ENCODE results near the gene SLC18A2.

DNA sequence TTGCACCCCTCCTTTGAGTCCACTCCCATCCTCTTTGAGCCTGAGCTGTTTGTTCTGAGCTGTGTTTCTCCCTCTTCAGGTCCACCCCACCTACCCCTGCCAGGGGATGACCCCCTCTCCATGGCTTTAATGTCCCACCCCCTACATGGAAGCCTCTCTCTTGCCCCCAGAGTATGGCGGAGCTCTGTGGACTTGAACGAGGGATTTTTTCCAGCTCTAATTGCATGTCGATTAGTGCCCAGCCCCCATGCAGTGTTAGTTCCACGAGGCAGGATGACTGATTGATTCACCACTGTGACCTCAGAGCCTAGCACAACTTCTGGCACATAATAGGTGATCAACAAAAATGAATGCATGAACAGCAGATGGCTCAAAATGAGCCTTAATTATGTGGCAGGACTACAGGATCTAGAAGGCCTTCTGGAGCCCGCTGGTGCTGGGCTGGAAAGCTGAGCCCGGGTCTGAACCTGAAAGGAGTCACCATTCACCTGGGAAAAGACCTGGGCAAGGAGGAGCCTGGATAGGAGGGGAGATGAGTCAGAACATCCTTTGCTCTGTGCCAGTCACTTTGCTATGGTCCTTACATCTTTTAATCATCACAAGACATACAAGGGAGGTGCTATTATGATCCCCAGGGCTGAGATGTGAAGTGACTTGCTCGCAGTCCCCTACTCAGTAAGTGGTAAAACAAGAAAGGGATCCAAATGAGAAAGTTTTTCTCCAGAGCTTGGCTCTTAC lies 17.1 kb upstream of the SLC18A2 start:
- TF ChIP-seq EZH2 (IDR thresholded peaks at IDR 0.05; ENCODE audit: insufficient read depth, poor library complexity, severe bottlenecking) (no peak), EZH2phosphoT487 (IDR thresholded peaks at IDR 0.05; ENCODE audit: insufficient read depth, low read depth) (no peak)
